GM18858 (cell line): Measurements from ENCODE around the gene ADAM12.

Experiments used
- ATAC-seq: cut with Tn5 transposase; IDR thresholded peaks from one replicate; pipeline ENCODE4 v1.9.1; 2021; ENCODE audit not compliant: unreplicated experiment

The ADAM12 gene

GRCh38 chr10:126126023-126126422 lies 262.3 kb downstream of the ADAM12 start:
- no peak for ATAC-seq

GRCh38 chr10:126124668-126125349 lies 263.5 kb downstream of the ADAM12 start:
- no peak for ATAC-seq

DNA sequence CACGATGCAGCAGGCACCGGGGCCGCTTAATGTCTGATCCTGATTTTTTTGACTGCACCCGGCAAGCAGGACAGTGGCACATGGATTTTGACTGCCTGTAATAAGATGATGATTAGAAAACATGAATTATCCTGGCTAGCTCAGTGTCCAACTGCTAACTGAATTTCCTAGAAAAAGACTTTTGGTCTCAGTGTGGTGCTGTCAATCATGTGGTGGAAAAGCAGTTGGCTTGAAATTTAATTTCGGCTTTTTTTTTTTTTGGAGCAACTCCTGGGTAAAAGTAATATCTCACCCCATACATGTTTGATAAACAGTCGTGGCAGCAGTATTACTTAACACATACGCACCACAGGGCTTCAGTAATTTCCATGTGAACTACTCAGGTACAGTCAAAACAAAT lies 264.2 kb downstream of the ADAM12 start:
- ATAC-seq = no peak

DNA sequence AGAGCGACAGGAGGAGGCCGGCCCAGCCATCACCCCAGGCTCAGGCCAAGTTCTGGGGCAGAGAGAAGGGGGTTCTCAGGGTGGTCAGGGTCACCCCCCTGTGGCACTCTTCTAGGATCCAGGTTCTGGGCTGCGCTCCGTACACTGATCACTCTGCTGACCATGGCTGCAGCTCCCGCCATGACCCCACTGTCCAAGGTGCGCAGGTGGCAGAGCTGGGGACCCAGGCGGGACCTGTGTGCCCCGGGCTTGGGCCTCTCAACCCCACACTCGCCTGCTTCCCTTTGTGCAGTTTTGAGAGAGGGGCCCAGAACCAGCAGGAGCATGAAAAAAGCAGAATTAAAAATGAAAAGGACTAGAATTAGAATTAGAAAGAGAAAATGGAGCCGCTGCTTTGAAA lies 264.8 kb downstream of the ADAM12 start:
- no peak for ATAC-seq

DNA sequence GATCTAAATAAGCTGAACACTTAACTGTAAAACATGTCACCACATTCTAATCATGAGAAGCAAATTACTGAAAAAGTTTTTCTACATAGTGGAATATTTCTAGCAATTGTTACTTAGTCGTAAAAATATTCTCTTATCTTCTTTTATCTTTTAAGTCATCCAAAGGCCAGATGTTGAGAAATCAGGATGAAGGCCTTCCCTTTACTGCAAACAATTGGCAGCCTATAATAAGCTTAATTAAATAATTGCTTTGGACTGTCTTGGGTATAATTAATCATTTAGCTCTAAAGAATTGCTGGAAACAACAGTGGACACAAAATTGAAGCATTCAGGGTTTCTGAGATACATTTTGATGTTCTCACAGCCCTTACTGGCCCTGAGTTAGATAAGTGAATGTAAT lies 265.4 kb downstream of the ADAM12 start:
- ATAC-seq = no peak

DNA sequence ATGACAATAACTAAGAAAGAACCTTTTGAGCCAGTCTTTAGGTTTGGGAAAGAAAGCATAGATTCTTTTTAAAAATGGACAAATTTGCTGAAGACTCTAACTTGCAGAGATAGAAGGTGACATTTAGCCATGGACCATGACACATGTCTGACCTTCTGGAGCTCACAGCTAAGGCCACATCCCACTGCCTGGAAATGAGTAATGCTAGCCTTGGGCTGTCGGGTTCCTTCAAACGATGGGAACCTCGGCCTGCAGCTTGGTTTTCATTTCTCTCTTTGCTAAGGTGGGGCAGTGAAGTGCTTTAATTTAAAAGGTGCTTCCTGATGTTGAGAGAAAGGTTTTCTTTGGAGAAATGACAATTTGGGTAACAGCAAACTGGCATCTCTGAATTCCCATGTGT lies 268.7 kb downstream of the ADAM12 start:
- no peak for ATAC-seq

DNA sequence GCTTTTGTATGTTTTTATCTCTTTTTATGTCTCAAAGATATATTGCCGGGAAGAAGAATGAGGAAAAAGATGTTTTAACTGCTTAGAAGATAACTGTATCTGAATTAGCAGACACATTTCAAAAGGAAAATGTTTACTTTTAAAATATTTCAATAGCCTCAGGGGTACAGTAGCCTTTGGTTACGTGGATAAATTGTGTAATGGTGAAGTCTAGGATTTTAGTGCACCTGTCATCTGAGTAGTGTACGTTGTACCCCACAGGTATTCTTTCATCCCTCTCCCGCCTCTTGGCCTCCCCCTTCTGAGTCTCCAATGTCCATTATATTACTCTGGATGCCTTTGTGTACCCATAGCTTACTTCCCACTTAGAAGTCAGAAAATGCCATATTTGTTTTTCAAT lies 269.8 kb downstream of the ADAM12 start:
- no peak for ATAC-seq

DNA sequence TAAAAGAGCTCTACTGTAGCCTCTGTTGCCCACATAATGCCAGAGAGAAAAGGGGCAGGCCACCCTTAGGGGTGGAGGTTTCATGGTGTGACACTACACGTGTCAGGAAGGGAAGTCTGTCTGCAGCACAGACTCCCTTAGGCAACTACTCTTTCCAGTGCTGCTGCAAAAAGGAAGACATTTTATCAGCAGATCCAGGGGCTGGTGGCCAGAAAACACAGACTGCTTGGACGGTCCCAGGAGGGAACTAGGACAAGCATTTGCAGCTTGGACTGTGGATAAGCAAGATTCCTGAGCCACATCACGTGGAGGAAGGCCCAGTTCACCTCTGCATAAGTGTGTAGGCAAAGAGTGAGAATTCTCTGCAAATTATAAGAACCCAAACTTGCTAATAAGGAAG lies 271.1 kb downstream of the ADAM12 start:
- no peak for ATAC-seq

DNA sequence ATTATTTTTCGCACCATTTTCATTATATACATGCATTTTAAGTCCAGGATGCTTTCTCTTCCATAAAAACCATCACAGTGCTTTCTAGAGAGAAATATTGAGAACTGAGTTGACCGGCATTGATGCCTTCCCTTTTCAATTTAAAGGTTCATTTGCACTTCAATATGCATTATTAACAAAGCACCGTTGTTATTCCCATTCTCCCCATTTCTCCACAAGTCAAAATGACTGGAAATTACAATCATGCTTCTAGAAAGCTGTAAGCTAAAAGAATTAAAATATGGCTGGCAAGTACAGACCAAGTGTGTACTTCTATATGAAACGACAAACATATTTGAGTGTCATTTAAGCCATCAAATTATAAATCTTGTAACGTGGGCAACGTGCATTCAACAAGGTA lies 272.4 kb downstream of the ADAM12 start:
- no peak for ATAC-seq

GRCh38 chr10:126114884-126115555 lies 273.3 kb downstream of the ADAM12 start:
- ATAC-seq = no peak

DNA sequence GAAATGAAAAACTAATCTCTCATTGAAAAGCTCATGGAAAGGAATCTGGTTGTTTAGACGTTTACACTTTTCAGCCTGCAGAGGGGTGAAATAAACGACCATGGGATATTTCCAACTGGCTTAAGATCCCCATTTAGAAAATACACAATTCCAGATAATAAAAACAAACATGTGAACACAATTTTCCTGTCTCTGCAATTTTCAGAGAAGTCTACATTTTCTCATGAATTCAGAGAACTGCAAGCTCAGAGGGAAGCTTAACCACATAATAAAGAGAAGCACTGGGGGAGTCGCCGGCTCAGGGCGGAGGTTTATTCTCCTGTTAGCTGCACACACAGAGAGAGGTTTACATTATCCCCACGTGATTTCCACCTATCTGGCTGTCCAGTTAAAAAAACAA lies 276.8 kb downstream of the ADAM12 start:
- ATAC-seq = no peak

DNA sequence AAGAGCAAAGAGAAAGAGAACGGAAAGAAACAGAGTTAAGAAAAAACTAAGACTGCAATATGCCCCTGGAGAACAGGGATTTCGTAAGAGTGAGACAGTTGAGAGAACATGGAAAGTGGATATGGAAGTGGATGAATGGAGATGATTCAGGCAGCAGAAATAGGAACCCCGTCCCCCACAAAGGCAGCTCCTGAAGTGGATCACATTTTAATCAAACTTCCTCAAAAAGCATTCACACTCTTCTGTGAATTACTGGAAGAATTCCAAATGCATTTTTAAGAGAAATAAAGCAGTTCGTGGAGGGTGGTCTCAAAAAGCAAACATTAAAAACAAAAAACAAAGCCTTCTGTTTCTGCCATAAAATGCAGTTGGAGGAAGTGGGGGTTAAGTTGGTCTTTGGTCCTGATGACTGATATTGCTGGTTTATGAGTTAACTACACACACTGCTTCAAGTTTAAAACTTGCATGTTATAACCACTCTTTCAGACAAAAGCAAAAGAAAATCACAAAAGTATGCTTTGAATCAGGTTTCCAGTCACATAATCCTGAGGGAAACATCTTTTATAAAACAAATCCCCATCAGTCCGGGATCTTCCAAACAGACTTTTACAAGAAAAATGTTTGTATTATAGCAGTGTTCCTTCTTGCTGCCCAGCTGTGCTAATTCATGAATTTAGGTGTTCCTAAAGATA lies 277.6 kb downstream of the ADAM12 start:
- ATAC-seq = no peak

- ATAC-seq = no peak
Observed at GRCh38 chr10:126109893-126110292, 278.4 kb downstream of the ADAM12 start.

- no peak for ATAC-seq
Observed at GRCh38 chr10:126108693-126109092, 279.6 kb downstream of the ADAM12 start.

DNA sequence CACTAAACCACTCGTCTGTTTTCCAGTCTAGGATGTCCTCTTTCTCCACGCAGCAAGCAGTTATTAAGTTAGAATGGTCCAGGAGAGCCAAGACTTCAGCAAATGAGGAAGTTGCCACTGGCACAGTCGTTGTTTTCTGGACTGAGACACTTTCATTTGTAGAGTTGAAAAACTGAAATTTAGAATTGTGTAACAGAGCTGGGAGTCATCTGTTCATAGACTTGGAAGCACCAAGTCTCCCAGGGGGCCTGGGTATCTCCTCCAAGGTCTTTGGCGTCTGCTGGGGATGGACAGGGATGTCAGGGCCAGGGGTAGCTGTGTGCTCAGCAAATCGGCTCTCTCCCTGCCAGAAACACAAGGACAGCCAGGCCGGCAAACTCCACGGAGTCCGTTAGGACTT lies 283.5 kb downstream of the ADAM12 start:
- ATAC-seq = no peak

- no peak for ATAC-seq
Observed at GRCh38 chr10:126102636-126103035, 285.6 kb downstream of the ADAM12 start.

DNA sequence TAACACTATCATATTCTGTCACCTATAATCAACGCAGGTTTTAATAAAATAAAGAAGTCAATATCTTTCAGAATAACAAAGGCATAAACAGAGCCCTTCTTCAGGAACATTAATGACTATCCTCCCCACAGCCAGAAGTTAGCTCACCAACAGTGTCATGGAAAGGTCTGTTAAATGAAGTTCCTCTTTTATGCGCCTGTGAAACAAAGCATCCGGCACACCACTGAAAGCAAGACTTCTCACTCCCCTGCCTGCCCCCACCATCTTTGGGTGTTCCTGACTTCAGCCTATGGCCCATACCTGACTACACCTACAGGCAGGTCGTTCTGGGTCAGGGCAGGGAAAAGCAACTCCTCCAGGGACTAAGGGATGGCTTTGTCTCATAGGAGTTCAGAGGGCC lies 286.5 kb downstream of the ADAM12 start:
- peak; percentile 98 for ATAC-seq

- ATAC-seq = no peak
Observed at GRCh38 chr10:126101325-126101724, 287.0 kb downstream of the ADAM12 start.

- ATAC-seq = no peak
Observed at GRCh38 chr10:126099366-126099765, 288.9 kb downstream of the ADAM12 start.

DNA sequence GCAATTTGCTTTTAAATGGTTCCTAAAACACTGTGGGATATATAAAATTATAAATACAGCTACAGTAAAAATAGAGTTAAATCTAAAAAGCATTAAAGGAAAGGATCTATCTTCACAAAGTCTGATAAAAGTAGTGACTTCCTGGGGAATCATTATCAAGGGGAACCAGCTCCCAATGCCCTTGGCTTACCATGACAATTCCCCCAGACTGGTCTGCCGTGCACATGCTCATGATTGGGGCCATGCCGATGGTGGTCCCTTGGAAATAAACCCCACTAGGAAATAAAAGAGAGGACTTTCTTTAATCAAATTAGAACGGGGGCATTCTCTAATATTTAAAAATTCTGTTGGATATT lies 290.1 kb downstream of the ADAM12 start:
- no peak for ATAC-seq

DNA sequence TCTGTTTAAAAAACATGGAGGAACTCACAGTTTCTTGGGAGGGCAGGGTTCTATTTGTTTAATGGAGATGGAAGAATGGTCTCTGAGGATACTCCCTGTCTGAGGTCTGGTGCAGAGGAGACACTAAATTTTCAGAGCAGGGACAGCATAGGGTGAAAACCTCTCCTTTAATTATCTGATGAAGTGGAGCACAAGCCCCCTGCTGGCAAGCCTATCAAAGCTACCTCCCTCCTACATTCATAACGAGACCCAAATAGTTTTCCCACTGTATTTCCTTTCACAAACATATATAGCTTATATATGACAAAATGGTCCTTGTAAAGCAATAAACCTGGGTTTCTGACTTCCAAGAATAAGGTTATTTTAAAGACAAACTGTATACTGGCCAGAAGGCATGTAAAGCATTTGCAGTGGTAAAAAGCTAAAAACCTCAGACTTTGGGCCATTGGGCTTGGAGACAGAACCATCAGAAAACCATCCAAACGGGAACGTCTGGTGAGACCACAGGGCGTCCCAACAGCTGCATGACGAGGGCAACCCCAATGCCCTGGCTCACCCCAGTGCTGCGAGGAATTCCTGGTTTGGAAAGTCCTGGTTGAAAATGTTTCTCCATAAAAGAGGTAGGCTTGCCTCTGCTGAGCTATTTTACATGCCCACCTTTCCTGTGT lies 290.6 kb downstream of the ADAM12 start:
- ATAC-seq = no peak

- no peak for ATAC-seq
Observed at GRCh38 chr10:126094537-126094936, 293.7 kb downstream of the ADAM12 start.
